PC-3 (cell line): ENCODE results near the gene KRTAP3-2. TPM values are rescaled to one million over a fixed set of nuclear protein-coding genes. Genes with fewer than 3 reads are reported as not detected.

ENCODE experiments used
- ATAC-seq: fragments of 200-7000 bp; cut with Tn5 transposase; 2 replicates; pipeline ENCODE4 v1.9.1; 2020; ENCODE audit warnings: mild to moderate bottlenecking, moderate library complexity
- BruUV-seq: library from RNA; stranded (reverse); fragments of 400-500 nt; replicated peaks from 2 replicates; lab custom pipeline; 2021; lab: Mats Ljungman, UMichigan
- CTCF ChIA-PET: fragments of 300-600 bp; sonication (Branson Sonifier 250); formaldehyde crosslinking; loops from one replicate; lab custom pipeline; 2022; ENCODE audit warnings: antibody characterized with exemption; lab: Charles Lee
- POLR2A ChIA-PET: fragments of 300-600 bp; sonication (Branson Sonifier 250); formaldehyde crosslinking; loops from one replicate; lab custom pipeline; 2022; ENCODE audit warnings: antibody characterized with exemption; ENCODE audit not compliant: unreplicated experiment; lab: Charles Lee
- DNase-seq: peaks from one replicate; pipeline ENCODE4 v3.0.0-alpha.2; 2015
- H2AFZ ChIP-seq: fragments of 300-600 bp; sonication (generic); 2 replicates; pipeline ENCODE4 v1.6.0; 2016; ENCODE audit warnings: antibody characterized with exemption, low read length
- H3F3A ChIP-seq: fragments of 300-600 bp; sonication (generic); one replicate; pipeline ENCODE4 v1.6.0; 2017; ENCODE audit warnings: antibody characterized with exemption, low read length, control low read depth, mild to moderate bottlenecking; ENCODE audit not compliant: unreplicated experiment
- H3K27ac ChIP-seq: fragments of 300-600 bp; sonication (generic); 2 replicates; pipeline ENCODE4 v1.5.1; 2016; ENCODE audit warnings: mild to moderate bottlenecking, low read length
- H3K27me3 ChIP-seq: fragments of 300-600 bp; sonication (generic); 2 replicates; pipeline ENCODE4 v1.6.1; 2016; ENCODE audit warnings: low read length, mixed read lengths
- H3K36me3 ChIP-seq: fragments of 300-600 bp; sonication (generic); 2 replicates; pipeline ENCODE4 v1.6.1; 2016; ENCODE audit warnings: low read depth, mixed run types, low read length, mixed read lengths
- H3K4me1 ChIP-seq: fragments of 300-600 bp; sonication (generic); 2 replicates; pipeline ENCODE4 v1.5.1; 2016; ENCODE audit warnings: low read length; ENCODE audit not compliant: insufficient read depth
- H3K4me2 ChIP-seq: fragments of 300-600 bp; sonication (generic); 2 replicates; pipeline ENCODE4 v1.6.0; 2016; ENCODE audit warnings: low read length
- H3K4me3 ChIP-seq: fragments of 300-600 bp; sonication (generic); 2 replicates; pipeline ENCODE4 v1.5.1; 2016; ENCODE audit warnings: mild to moderate bottlenecking, low read length, mixed read lengths
- H3K79me2 ChIP-seq: fragments of 300-600 bp; sonication (generic); 2 replicates; pipeline ENCODE4 v1.6.1; 2017; ENCODE audit warnings: low read length, mixed read lengths
- H3K9ac ChIP-seq: fragments of 300-600 bp; sonication (generic); 2 replicates; pipeline ENCODE4 v1.6.0; 2016; ENCODE audit warnings: mild to moderate bottlenecking, low read length
- H3K9me2 ChIP-seq: fragments of 300-600 bp; sonication (generic); replicated peaks from 2 replicates; pipeline ENCODE4 v1.6.1; 2016; ENCODE audit warnings: mixed run types, low read length, mixed read lengths
- H3K9me3 ChIP-seq: fragments of 300-600 bp; sonication (generic); 2 replicates; pipeline ENCODE4 v1.6.1; 2016; ENCODE audit warnings: low read length, mixed read lengths
- H4K20me1 ChIP-seq: fragments of 300-600 bp; sonication (generic); 2 replicates; pipeline ENCODE4 v1.6.1; 2016; ENCODE audit warnings: low read length, mixed read lengths
- CTCF ChIP-seq: fragments of 300-600 bp; sonication (generic); conservative IDR thresholded peaks from 2 replicates; pipeline ENCODE4 v1.5.1; 2017; ENCODE audit warnings: antibody characterized with exemption, low read depth, mild to moderate bottlenecking, low read length
- EZH2 ChIP-seq: fragments of 300-600 bp; sonication (generic); IDR thresholded peaks from one replicate; pipeline ENCODE4 v1.6.1; 2017; ENCODE audit warnings: antibody characterized with exemption, mild to moderate bottlenecking, low read length; ENCODE audit not compliant: unreplicated experiment
- EZH2phosphoT487 ChIP-seq: fragments of 300-600 bp; sonication (generic); IDR thresholded peaks from 2 replicates; pipeline ENCODE4 v1.6.1; 2018; ENCODE audit warnings: mild to moderate bottlenecking, antibody characterized with exemption, low read length, borderline replicate concordance
- intact Hi-C: fragments of 100-400 bp; cut with micrococcal nuclease; formaldehyde crosslinking; loops from 2 replicates; pipeline ENCODE4 v1.9.0; 2023
- total RNA-seq: library from RNA; depleted of rRNA; stranded (reverse); fragments of >200 nt; gene quantifications from 2 replicates; pipeline ENCODE4 v1.2.3, GENCODE V29; 2014

The KRTAP3-2 gene
- total RNA-seq, 1 experiment from 2014 or later: not detected

GRCh38 chr17:40967582-40967981 lies 32.1 kb downstream of the KRTAP3-2 start:
- Histone ChIP-seq H4K20me1 (no peaks in the 10 kb centered on the region), H3F3A (no peaks in the 10 kb centered on the region), H3K4me1 (no peaks in the 10 kb centered on the region), H3K27ac (no peak overlapping the region), H3K4me2 (no peak overlapping the region), H3K27me3 (no peaks in the 10 kb centered on the region), H3K79me2 (no peaks in the 10 kb centered on the region), H3K9me2 (no peaks in the 10 kb centered on the region), H3K36me3 (no peaks in the 10 kb centered on the region; the same call in 1 of the 2 replicates), H2AFZ (no peak overlapping the region), H3K9ac (no peak overlapping the region), H3K4me3 (no peak overlapping the region), H3K9me3 (no peaks in the 10 kb centered on the region)
- BruUV-seq: no TSS peak
- TF ChIP-seq EZH2phosphoT487: no peak
- TF ChIP-seq CTCF: no peak
- TF ChIP-seq EZH2: no peak
- no peak for DNase-seq
- CTCF ChIA-PET: no interaction called here
- intact Hi-C loops: no loop called here
- ATAC-seq: no peak
- POLR2A ChIA-PET: no interaction called here

- no peaks in the 10 kb centered on the region; the same call in 1 of the 2 replicates for H3K36me3 ChIP-seq
Observed at GRCh38 chr17:40966848-40967247, 32.9 kb downstream of the KRTAP3-2 start, which contains the start of gene KRT39. KRT39 (minus strand) TSS chr17:40966948; CDS start chr17:40966856, 92 bp downstream.

More at GRCh38 chr17:40966848-40967247, 32.9 kb downstream of the KRTAP3-2 start, which contains the start of gene KRT39:
- Histone ChIP-seq H3K4me1 (no peaks in the 10 kb centered on the region), H3K4me3 (no peak within 1 kb of the TSS), H3K27me3 (no peaks in the 10 kb centered on the region), H3K27ac (no peak within 1 kb of the TSS), H3F3A (no peaks in the 10 kb centered on the region), H3K9me2 (no peaks in the 10 kb centered on the region), H3K79me2 (no peaks in the 10 kb centered on the region), H3K9me3 (no peaks in the 10 kb centered on the region), H3K4me2 (no peak within 1 kb of the TSS), H3K9ac (no peak within 1 kb of the TSS), H4K20me1 (no peaks in the 10 kb centered on the region), H2AFZ (no peak within 1 kb of the TSS)
- intact Hi-C loops: no loop called here
- TF ChIP-seq EZH2 (no peak), CTCF (no peak)
- no TSS peak for BruUV-seq
- ATAC-seq: no peak
- POLR2A ChIA-PET: no interaction called here
- CTCF ChIA-PET: no interaction called here
- DNase-seq: no peak
